SK-N-SH (cell line): ENCODE data around the gene HP1BP3. TPM values are rescaled to one million over a fixed set of nuclear protein-coding genes. Genes with fewer than 3 reads are reported as not detected.
A peak's percentile ranks its signal among the peaks of the same experiment; 100 is the strongest.

ENCODE experiments used
- CTCF ChIA-PET: fragments of 300-600, 350-600 bp; formaldehyde crosslinking; extraction: SDS; loops from one replicate; lab custom pipeline; 2021; lab: Yijun Ruan, JAX
- POLR2A ChIA-PET: fragments of 350-600 bp; sonication (Branson Sonifier 250); formaldehyde crosslinking; extraction: SDS; loops from one replicate; lab custom pipeline; 2020; ENCODE audit warnings: antibody characterized with exemption, inconsistent platforms; lab: Yijun Ruan, JAX
- DNase-seq: peaks from one replicate; pipeline ENCODE4 v3.0.0; 2012
- H2AFZ ChIP-seq: fragments of 200-600 bp; sonication (generic); 2 replicates; pipeline ENCODE4 v1.8.1; 2016; ENCODE audit warnings: antibody characterized with exemption, mild to moderate bottlenecking, low read depth
- H3F3A ChIP-seq: fragments of 200-600 bp; sonication (generic); replicated peaks from 2 replicates; pipeline ENCODE3; 2016; ENCODE audit warnings: antibody characterized with exemption, mild to moderate bottlenecking; ENCODE audit not compliant: insufficient read depth
- H3K27ac ChIP-seq, 2 experiments: fragments of 200-500 bp in 1 of 2; fragments of 200-600 bp in 1 of 2; sonication (Bioruptor generic) in 1 of 2; sonication (generic), shearing (Covaris generic) in 1 of 2; 2 replicates each; pipeline versions ENCODE4 v1.5.1 to v1.6.1; 2014 to 2016; ENCODE audit warnings: low read depth in 2 of 2, inconsistent platforms in 1 of 2, low read length in 1 of 2, mild to moderate bottlenecking in 1 of 2, mixed read lengths in 1 of 2
- H3K27me3 ChIP-seq: fragments of 200-600 bp; sonication (generic), shearing (Covaris generic); 2 replicates; pipeline ENCODE4 v1.6.1; 2016; ENCODE audit warnings: mixed run types; ENCODE audit not compliant: insufficient read depth
- H3K36me3 ChIP-seq, 2 experiments: fragments of 200-500 bp in 1 of 2; fragments of 200-600 bp in 1 of 2; sonication (Bioruptor generic) in 1 of 2; sonication (generic) in 1 of 2; replicated peaks in 1 of 2; 2 replicates each; pipeline versions ENCODE3 to v1.5.1; 2014 to 2016; ENCODE audit warnings: low read length in 1 of 2, mild to moderate bottlenecking in 1 of 2; ENCODE audit not compliant: insufficient read depth in 2 of 2, control insufficient read depth in 1 of 2
- H3K4me1 ChIP-seq, 2 experiments: fragments of 200-500 bp in 1 of 2; fragments of 200-600 bp in 1 of 2; sonication (Bioruptor generic) in 1 of 2; sonication (generic), shearing (Covaris generic) in 1 of 2; 2 replicates each; pipeline versions ENCODE4 v1.5.1 to v1.6.1; 2014 to 2016; ENCODE audit warnings: low read depth in 1 of 2, low read length in 1 of 2, mixed run types in 1 of 2; ENCODE audit not compliant: insufficient read depth in 2 of 2, control insufficient read depth in 1 of 2
- H3K4me2 ChIP-seq: fragments of 200-600 bp; sonication (generic), shearing (Covaris generic); 2 replicates; pipeline ENCODE4 v1.6.1; 2017; ENCODE audit warnings: mixed run types
- H3K4me3 ChIP-seq, 2 experiments: fragments of 200-500 bp in 1 of 2; fragments of 200-600 bp in 1 of 2; sonication (Bioruptor generic) in 1 of 2; sonication (generic), shearing (Covaris generic) in 1 of 2; 2 replicates each; pipeline versions ENCODE4 v1.5.1 to v1.8.1; 2014 to 2016; ENCODE audit warnings: low read depth in 2 of 2, inconsistent platforms in 1 of 2, low read length in 1 of 2, mild to moderate bottlenecking in 1 of 2, mixed read lengths in 1 of 2, moderate library complexity in 1 of 2
- H3K79me2 ChIP-seq: fragments of 200-600 bp; sonication (generic); 2 replicates; pipeline ENCODE4 v1.8.1; 2017; ENCODE audit warnings: mild to moderate bottlenecking; ENCODE audit not compliant: insufficient read depth
- H3K9ac ChIP-seq: fragments of 200-600 bp; sonication (generic); 2 replicates; pipeline ENCODE4 v1.6.1; 2017; ENCODE audit warnings: mixed run types
- H3K9me2 ChIP-seq: fragments of 200-600 bp; sonication (generic); 2 replicates; pipeline ENCODE4 v1.6.1; 2017; ENCODE audit warnings: mixed run types
- H3K9me3 ChIP-seq: fragments of 200-600 bp; sonication (generic); 2 replicates; pipeline ENCODE4 v1.6.1; 2017; ENCODE audit warnings: mixed run types, mild to moderate bottlenecking, moderate library complexity
- H4K20me1 ChIP-seq: fragments of 200-600 bp; sonication (generic); 2 replicates; pipeline ENCODE4 v1.6.1; 2017; ENCODE audit warnings: mild to moderate bottlenecking, mixed run types; ENCODE audit not compliant: insufficient read depth
- ELF1 ChIP-seq: IDR thresholded peaks from 2 replicates; pipeline ENCODE4 v1.4.0; 2012
- EZH2phosphoT487 ChIP-seq: fragments of 200-600 bp; sonication (generic); IDR thresholded peaks from 2 replicates; pipeline ENCODE4 v1.6.1; 2017; ENCODE audit warnings: low read depth, mixed run types, mild to moderate bottlenecking, antibody characterized with exemption, moderate library complexity, borderline replicate concordance
- FOXJ3 ChIP-seq: sonication (generic); formaldehyde crosslinking; IDR thresholded peaks from 2 replicates; pipeline ENCODE4 v1.5.1; 2020; ENCODE audit warnings: mild to moderate bottlenecking, missing genetic modification reagents
- FOXM1 ChIP-seq: IDR thresholded peaks from 2 replicates; pipeline ENCODE4 v1.4.0; 2012; ENCODE audit warnings: low read depth, mild to moderate bottlenecking
- GABPA ChIP-seq: IDR thresholded peaks from 2 replicates; pipeline ENCODE4 v1.4.0; 2012; ENCODE audit warnings: low read depth, mild to moderate bottlenecking
- MAX ChIP-seq: IDR thresholded peaks from 2 replicates; pipeline ENCODE4 v1.4.0; 2012; ENCODE audit warnings: low read depth
- MEF2A ChIP-seq: IDR thresholded peaks from 2 replicates; pipeline ENCODE4 v1.4.0; 2012; ENCODE audit warnings: low read depth, borderline replicate concordance
- MXI1 ChIP-seq: IDR thresholded peaks from 2 replicates; pipeline ENCODE4 v1.6.1; 2012; ENCODE audit warnings: mild to moderate bottlenecking, low read depth, low read length, improper control_type of control experiment
- NFIC ChIP-seq: IDR thresholded peaks from 2 replicates; pipeline ENCODE4 v1.4.0; 2012; ENCODE audit warnings: borderline replicate concordance
- NRF1 ChIP-seq: IDR thresholded peaks from 2 replicates; pipeline ENCODE4 v1.6.1; 2012; ENCODE audit warnings: low read depth, mild to moderate bottlenecking, low read length
- PBX3 ChIP-seq: IDR thresholded peaks from 2 replicates; pipeline ENCODE4; 2012
- POLR2AphosphoS5 ChIP-seq: IDR thresholded peaks from 2 replicates; pipeline ENCODE4 v1.6.1; 2012; ENCODE audit warnings: low read depth, low read length
- RAD21 ChIP-seq: IDR thresholded peaks from 2 replicates; pipeline ENCODE4 v1.6.1; 2012; ENCODE audit warnings: mild to moderate bottlenecking, low read length
- RCOR1 ChIP-seq: fragments of 150-350 bp; IDR thresholded peaks from 2 replicates; pipeline ENCODE4 v1.6.1; 2017; ENCODE audit warnings: antibody characterized with exemption, low read length
- REST ChIP-seq: IDR thresholded peaks from 2 replicates; pipeline ENCODE4 v1.6.1; 2012; ENCODE audit warnings: mild to moderate bottlenecking, low read depth, low read length, moderate library complexity
- RFX5 ChIP-seq: IDR thresholded peaks from 2 replicates; pipeline ENCODE4 v1.6.1; 2012; ENCODE audit warnings: mild to moderate bottlenecking, improper control_type of control experiment, low read length
- RXRA ChIP-seq: IDR thresholded peaks from 2 replicates; pipeline ENCODE4 v1.4.0; 2012; ENCODE audit warnings: low read depth, mild to moderate bottlenecking, borderline replicate concordance
- SIN3A ChIP-seq: IDR thresholded peaks from 2 replicates; pipeline ENCODE4 v1.6.1; 2012; ENCODE audit warnings: low read depth, mild to moderate bottlenecking, low read length, moderate library complexity, borderline replicate concordance
- SMC3 ChIP-seq: IDR thresholded peaks from 2 replicates; pipeline ENCODE4 v1.6.1; 2012; ENCODE audit warnings: low read depth, low read length, improper control_type of control experiment
- TEAD4 ChIP-seq: IDR thresholded peaks from 2 replicates; pipeline ENCODE4 v1.4.0; 2012; ENCODE audit warnings: mild to moderate bottlenecking, borderline replicate concordance; ENCODE audit not compliant: insufficient read depth
- YY1 ChIP-seq: IDR thresholded peaks from 2 replicates; pipeline ENCODE4 v1.4.0; 2012; ENCODE audit warnings: low read depth, mild to moderate bottlenecking
- WGBS: methylation state at CpG from one replicate; pipeline ENCODE4 v1.1.6; 2017; ENCODE audit warnings: low lambda C conversion rate; 5-methylcytosine and 5-hydroxymethylcytosine counted together
- polyA plus RNA-seq, 3 experiments: library from polyadenylated mRNA; depleted of rRNA; stranded (reverse); fragments of >200 nt; gene quantifications; 2 replicates each; pipeline ENCODE4 v1.2.3, GENCODE V29; 2012
- TF ChIP-seq, protein P1 (sequence below): IDR thresholded peaks from 2 replicates; pipeline ENCODE4 v1.4.0; 2012; ENCODE audit warnings: low read depth, borderline replicate concordance
- TF ChIP-seq, protein P2 (sequence below): fragments of 150-350 bp; IDR thresholded peaks from 2 replicates; pipeline ENCODE4 v1.6.1; 2016; ENCODE audit warnings: mild to moderate bottlenecking, low read depth, low read length
- TF ChIP-seq, protein P3 (sequence below): fragments of 150-350 bp; IDR thresholded peaks from 2 replicates; pipeline ENCODE4 v1.6.1; 2017; ENCODE audit warnings: antibody characterized with exemption, low read length, low read depth, borderline replicate concordance

Gene HP1BP3
- polyA plus RNA-seq, 1 of the 3 experiments (the other 2 are of a cell fraction): 236 TPM

DNA sequence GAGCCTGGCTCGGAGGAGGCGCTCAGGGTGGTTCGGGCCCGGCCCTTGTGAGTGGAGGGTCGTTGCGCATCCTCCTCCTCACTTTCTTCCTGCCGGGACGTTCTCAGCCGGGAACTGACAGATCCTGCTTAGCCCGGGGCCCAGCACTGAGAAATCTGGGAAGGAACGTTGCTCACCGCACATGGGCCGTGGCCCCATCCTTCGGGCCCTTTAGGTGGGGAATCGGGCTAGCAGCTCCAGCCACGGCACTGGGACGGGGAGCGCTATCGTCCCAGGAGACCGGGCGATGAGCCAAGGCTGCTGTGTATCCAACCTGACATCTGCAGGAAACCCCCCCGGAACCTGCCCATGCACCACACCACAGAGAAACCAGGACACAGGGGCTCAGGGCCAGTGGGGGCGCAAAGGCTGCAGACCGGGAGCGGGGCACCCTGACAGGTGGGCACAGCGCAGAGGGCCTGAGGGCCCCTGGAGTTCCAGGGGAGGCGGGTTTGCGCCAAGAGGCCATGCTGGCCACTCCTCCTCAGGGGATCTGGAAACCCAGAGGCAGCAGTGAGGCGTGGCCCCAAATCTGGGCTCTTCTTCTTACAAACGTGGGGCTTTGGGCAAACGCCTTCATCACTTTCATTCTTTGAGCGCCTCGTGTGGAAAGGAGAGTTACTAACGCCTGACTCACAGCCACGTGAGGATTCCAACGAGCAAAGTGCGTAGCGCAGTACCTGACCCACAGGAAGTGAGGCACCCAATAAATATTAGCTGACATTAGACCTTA is 54.3 kb downstream of the HP1BP3 start, which contains the start of gene SH2D5:
TSS of gene SH2D5 (minus strand) at position 116 of the 772 bp plus-strand sequence. CDS start 4,659 bp downstream, outside the sequence.
- CTCF ChIA-PET: interaction anchor here (0.6 to 2.0 kb wide), 12 partner anchors 10 to 636 kb away, joined by 3 to 11 read pairs (median 3); partner anchors contain the start of gene KIF17
- Histone ChIP-seq H3K9ac (peak within 1 kb of the TSS; percentile 79), H2AFZ (peak within 1 kb of the TSS; percentile 60; the same call in 1 of the 2 replicates), H3K27ac (peak within 1 kb of the TSS; percentile 16 to 90; a peak in 3 of 4 replicates), H4K20me1 (no peaks in the 10 kb centered on the region), H3K79me2 (no peaks in the 10 kb centered on the region; the same call in 1 of the 2 replicates), H3F3A (peaks cover 21% of the 10 kb centered on the region), H3K4me3 (peak within 1 kb of the TSS; percentile 57 to 68), H3K4me1 (peaks cover 7 to 17% of the 10 kb centered on the region in 2 experiments; a peak in 2 of 4 replicates), H3K9me2 (no peaks in the 10 kb centered on the region), H3K9me3 (no peaks in the 10 kb centered on the region), H3K27me3 (no peaks in the 10 kb centered on the region), H3K4me2 (peak within 1 kb of the TSS; percentile 96), H3K36me3 (peaks cover 7 to 18% of the 10 kb centered on the region in 2 experiments)
- peak; percentile 73 for DNase-seq
- WGBS: 1% methylated on average over 27 of the region's 38 CpGs
- POLR2A ChIA-PET: interaction anchor here (1.1 kb wide), 1 partner anchor 14 kb away, joined by 3 read pairs; no protein-coding TSS in a partner anchor
- TF ChIP-seq POLR2AphosphoS5 (no peak; the same call in 1 of the 2 replicates), NFIC (peak; percentile 68), RAD21 (peak; percentile 52), EZH2phosphoT487 (no peak), GABPA (no peak), MAX (peak; percentile 97), FOXM1 (peak; percentile 13; the same call in 1 of the 2 replicates), RCOR1 (no peak; the same call in 1 of the 2 replicates), MXI1 (peak; percentile 93), REST (no peak), RFX5 (no peak), MEF2A (no peak), ELF1 (0 out of 2 replicates have a peak, but pooled peaks have one; percentile 12), TEAD4 (peak; percentile 59; the same call in 1 of the 2 replicates), RXRA (0 out of 2 replicates have a peak, but pooled peaks have one; percentile 39), FOXJ3 (no peak), PBX3 (peak; percentile 56; the same call in 1 of the 2 replicates), NRF1 (no peak), SMC3 (peak; percentile 21; the same call in 1 of the 2 replicates), SIN3A (peak; percentile 66; the same call in 1 of the 2 replicates), YY1 (0 out of 2 replicates have a peak, but pooled peaks have one; percentile 38)
- TF ChIP-seq, protein P1, sequence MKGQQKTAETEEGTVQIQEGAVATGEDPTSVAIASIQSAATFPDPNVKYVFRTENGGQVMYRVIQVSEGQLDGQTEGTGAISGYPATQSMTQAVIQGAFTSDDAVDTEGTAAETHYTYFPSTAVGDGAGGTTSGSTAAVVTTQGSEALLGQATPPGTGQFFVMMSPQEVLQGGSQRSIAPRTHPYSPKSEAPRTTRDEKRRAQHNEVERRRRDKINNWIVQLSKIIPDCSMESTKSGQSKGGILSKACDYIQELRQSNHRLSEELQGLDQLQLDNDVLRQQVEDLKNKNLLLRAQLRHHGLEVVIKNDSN: peak; percentile 81
- TF ChIP-seq, protein P2, sequence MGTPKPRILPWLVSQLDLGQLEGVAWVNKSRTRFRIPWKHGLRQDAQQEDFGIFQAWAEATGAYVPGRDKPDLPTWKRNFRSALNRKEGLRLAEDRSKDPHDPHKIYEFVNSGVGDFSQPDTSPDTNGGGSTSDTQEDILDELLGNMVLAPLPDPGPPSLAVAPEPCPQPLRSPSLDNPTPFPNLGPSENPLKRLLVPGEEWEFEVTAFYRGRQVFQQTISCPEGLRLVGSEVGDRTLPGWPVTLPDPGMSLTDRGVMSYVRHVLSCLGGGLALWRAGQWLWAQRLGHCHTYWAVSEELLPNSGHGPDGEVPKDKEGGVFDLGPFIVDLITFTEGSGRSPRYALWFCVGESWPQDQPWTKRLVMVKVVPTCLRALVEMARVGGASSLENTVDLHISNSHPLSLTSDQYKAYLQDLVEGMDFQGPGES: no peak
- TF ChIP-seq, protein P3, sequence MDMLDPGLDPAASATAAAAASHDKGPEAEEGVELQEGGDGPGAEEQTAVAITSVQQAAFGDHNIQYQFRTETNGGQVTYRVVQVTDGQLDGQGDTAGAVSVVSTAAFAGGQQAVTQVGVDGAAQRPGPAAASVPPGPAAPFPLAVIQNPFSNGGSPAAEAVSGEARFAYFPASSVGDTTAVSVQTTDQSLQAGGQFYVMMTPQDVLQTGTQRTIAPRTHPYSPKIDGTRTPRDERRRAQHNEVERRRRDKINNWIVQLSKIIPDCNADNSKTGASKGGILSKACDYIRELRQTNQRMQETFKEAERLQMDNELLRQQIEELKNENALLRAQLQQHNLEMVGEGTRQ: 0 out of 2 replicates have a peak, but pooled peaks have one; percentile 16
